GM12878 (cell line): ENCODE measurements around the gene AKAP5. TPM values are rescaled to one million over a fixed set of nuclear protein-coding genes. Genes with fewer than 3 reads are reported as not detected.

Experiments used
- ATAC-seq: fragments of 200-7000 bp; cut with Tn5 transposase; 3 replicates; pipeline ENCODE4 v1.9.1; 2020; ENCODE audit warnings: mild to moderate bottlenecking, moderate library complexity
- BruUV-seq: library from RNA; stranded (reverse); fragments of 400-500 nt; replicated peaks from 2 replicates; lab custom pipeline; 2021; lab: Mats Ljungman, UMichigan
- CTCF ChIA-PET: fragments of 300-600 bp; sonication (Branson Sonifier 250); formaldehyde crosslinking; extraction: SDS; loops from one replicate; lab custom pipeline; 2021; ENCODE audit warnings: inconsistent platforms; lab: Yijun Ruan, JAX
- POLR2A ChIA-PET: fragments of 350-600 bp; formaldehyde crosslinking; extraction: SDS; loops from one replicate; lab custom pipeline; 2021; ENCODE audit warnings: inconsistent platforms; lab: Charles Lee
- RAD21 ChIA-PET: fragments of 300-600 bp; sonication (Branson Sonifier 250); formaldehyde crosslinking; loops from one replicate; lab custom pipeline; 2023; ENCODE audit warnings: antibody characterized with exemption; ENCODE audit not compliant: unreplicated experiment; lab: Charles Lee
- SMC1A ChIA-PET: fragments of 300-600 bp; sonication (Branson Sonifier 250); formaldehyde crosslinking; loops from one replicate; lab custom pipeline; 2023; ENCODE audit not compliant: unreplicated experiment, uncharacterized antibody; lab: Charles Lee
- DNase-seq: peaks from one replicate; pipeline ENCODE4 v3.0.0-alpha.2; 2011; ENCODE audit warnings: low read depth, low spot score
- FAIRE-seq: peaks from 3 replicates; lab custom pipeline; 2011; peaks lifted over from hg19 to GRCh38; lab: Jason Lieb, UNC
- H2AFZ ChIP-seq: 2 replicates; pipeline ENCODE4 v1.6.0; 2011; ENCODE audit warnings: low read depth, low read length, control low read depth; ENCODE audit not compliant: control insufficient read depth
- H3K27ac ChIP-seq: 2 replicates; pipeline ENCODE4 v1.5.1; 2011; ENCODE audit warnings: control low read depth; ENCODE audit not compliant: control insufficient read depth, insufficient read depth
- H3K27me3 ChIP-seq, 2 experiments: replicated peaks in 1 of 2; 2 replicates each; pipeline versions ENCODE4 v1.6.0 to v1.6.1; 2011; ENCODE audit warnings: low read length in 1 of 2; ENCODE audit not compliant: control insufficient read depth in 2 of 2, insufficient read depth in 2 of 2
- H3K36me3 ChIP-seq, 2 experiments: 2 replicates each; pipeline ENCODE4 v1.5.1; 2011; ENCODE audit warnings: low read length in 1 of 2; ENCODE audit not compliant: control insufficient read depth in 2 of 2, insufficient read depth in 2 of 2
- H3K4me1 ChIP-seq: 2 replicates; pipeline ENCODE4 v1.6.1; 2011; ENCODE audit warnings: mild to moderate bottlenecking, low read length, moderate library complexity, mixed read lengths; ENCODE audit not compliant: control insufficient read depth, insufficient read depth
- H3K4me2 ChIP-seq: 2 replicates; pipeline ENCODE4 v1.6.0; 2011; ENCODE audit warnings: control low read depth; ENCODE audit not compliant: control insufficient read depth, insufficient read depth
- H3K4me3 ChIP-seq: fragments of 200-600 bp; sonication (generic); 2 replicates; pipeline ENCODE4 v1.5.1; 2016
- H3K79me2 ChIP-seq: 2 replicates; pipeline ENCODE4 v1.6.0; 2011; ENCODE audit warnings: low read length; ENCODE audit not compliant: control insufficient read depth, insufficient read depth
- H3K9ac ChIP-seq: 2 replicates; pipeline ENCODE4 v1.8.0; 2011; ENCODE audit warnings: low read length, control low read depth, mixed read lengths; ENCODE audit not compliant: control insufficient read depth, insufficient read depth
- H3K9me3 ChIP-seq: replicated peaks from 3 replicates; pipeline ENCODE4 v1.5.1; 2011; ENCODE audit warnings: mild to moderate bottlenecking, low read length; ENCODE audit not compliant: control insufficient read depth, insufficient read depth
- H4K20me1 ChIP-seq: 2 replicates; pipeline ENCODE4 v1.6.0; 2011; ENCODE audit not compliant: control insufficient read depth, insufficient read depth
- CBX3 ChIP-seq: fragments of 200-600 bp; sonication (generic); IDR thresholded peaks from 2 replicates; pipeline ENCODE4 v1.6.1; 2016; ENCODE audit warnings: low read depth, borderline replicate concordance
- FOS ChIP-seq: IDR thresholded peaks from 3 replicates; pipeline ENCODE4 v1.6.1; 2011; ENCODE audit warnings: borderline replicate concordance; ENCODE audit not compliant: insufficient read length; ENCODE audit errors: extremely low read depth
- HCFC1 ChIP-seq: fragments of 150-350 bp; IDR thresholded peaks from 2 replicates; pipeline ENCODE4 v1.6.1; 2014; ENCODE audit warnings: low read length
- IRF4 ChIP-seq: IDR thresholded peaks from 2 replicates; pipeline ENCODE4 v1.6.1; 2011; ENCODE audit warnings: low read depth, low read length
- JUND ChIP-seq: IDR thresholded peaks from 2 replicates; pipeline ENCODE4 v1.6.1; 2012; ENCODE audit warnings: low read depth, mild to moderate bottlenecking, low read length, improper control_type of control experiment, moderate library complexity
- KDM1A ChIP-seq: fragments of 200-600 bp; sonication (generic); IDR thresholded peaks from 2 replicates; pipeline ENCODE4 v1.6.1; 2016; ENCODE audit warnings: borderline replicate concordance
- LARP7 ChIP-seq: fragments of 450-650 bp; IDR thresholded peaks from 2 replicates; pipeline ENCODE4 v1.6.1; 2017; ENCODE audit warnings: mild to moderate bottlenecking
- NR2C2 ChIP-seq: IDR thresholded peaks from 2 replicates; pipeline ENCODE4 v1.6.1; 2011; ENCODE audit warnings: borderline replicate concordance, low read depth; ENCODE audit not compliant: control insufficient read depth, insufficient read length
- RBBP5 ChIP-seq: fragments of 200-600 bp; sonication (generic); conservative IDR thresholded peaks from 2 replicates; pipeline ENCODE4 v1.6.1; 2016
- RUNX3 ChIP-seq: IDR thresholded peaks from 2 replicates; pipeline ENCODE4 v1.6.1; 2012; ENCODE audit warnings: low read length, inconsistent platforms
- SMAD1 ChIP-seq: fragments of 450-650 bp; IDR thresholded peaks from 2 replicates; pipeline ENCODE4 v1.6.1; 2018; ENCODE audit warnings: mild to moderate bottlenecking, low read depth; ENCODE audit not compliant: partially characterized antibody
- WRNIP1 ChIP-seq: IDR thresholded peaks from 2 replicates; pipeline ENCODE4 v1.6.1; 2011; ENCODE audit warnings: low read depth, low read length, improper control_type of control experiment, borderline replicate concordance
- ZBED1 ChIP-seq: IDR thresholded peaks from 2 replicates; pipeline ENCODE4 v1.6.1; 2016; ENCODE audit warnings: borderline replicate concordance
- WGBS: methylation state at CpG from one replicate; pipeline ENCODE4 v1.1.6; 2016; ENCODE audit warnings: low lambda C conversion rate; ENCODE audit not compliant: insufficient replicate concordance, insufficient coverage; ENCODE audit errors: missing lambda C conversion rate; 5-methylcytosine and 5-hydroxymethylcytosine counted together
- in situ Hi-C: fragments of 300-500 bp; cut with MboI; formaldehyde crosslinking; loops from 9 replicates; pipeline ENCODE4 v1.14.3; 2018; ENCODE audit warnings: mixed read lengths
- intact Hi-C: fragments of 100-400 bp; cut with micrococcal nuclease; formaldehyde crosslinking; loops from one replicate; pipeline ENCODE4 v1.14.2; 2022; ENCODE audit not compliant: unreplicated experiment
- polyA plus RNA-seq, 11 experiments: library from polyadenylated mRNA; depleted of rRNA in 4 of 11; unstranded in 6 of 11; stranded (reverse) in 5 of 11; fragments of >200 nt; fragmentation: Nextera tagmentation in 4 of 11; fragmentation: Illumina TruSeq in 1 of 11; extraction: Ambion mirVana in 4 of 11; extraction: Trizol in 1 of 11; gene quantifications; 1 replicate in 1 of 11; 2 replicates in 10 of 11; pipeline versions ENCODE4 v1.2.1 to v1.2.3, GENCODE V29; 2011 to 2016; ENCODE audit warnings: inconsistent platforms in 2 of 11, missing spikeins in 2 of 11, low read depth in 1 of 11
- total RNA-seq, 4 experiments: library from RNA; depleted of rRNA in 3 of 4; stranded (reverse); fragments of >200 nt in 3 of 4; fragmentation: Illumina TruSeq in 1 of 4; extraction: Trizol in 1 of 4; gene quantifications; 2 replicates each; pipeline versions ENCODE4 v1.2.1 to v1.2.3, GENCODE V29; 2013 to 2021
- TF ChIP-seq, protein P1 (sequence below): IDR thresholded peaks from 2 replicates; pipeline ENCODE4 v1.6.1; 2012; ENCODE audit warnings: improper control_type of control experiment, low read depth, low read length; ENCODE audit not compliant: insufficient replicate concordance
- TF ChIP-seq, protein P2 (sequence below): fragments of 450-650 bp; IDR thresholded peaks from 2 replicates; pipeline ENCODE4 v1.6.1; 2017; ENCODE audit warnings: mild to moderate bottlenecking
- TF ChIP-seq, protein P3 (sequence below): fragments of 450-650 bp; IDR thresholded peaks from 2 replicates; pipeline ENCODE4 v1.6.1; 2017; ENCODE audit warnings: low read depth, mild to moderate bottlenecking, moderate library complexity

Gene AKAP5
- total and polyA plus RNA-seq, 10 of the 15 experiments (the other 5 are each of a cell fraction or from before 2014, with no cell fraction given), result 0.45 to 5.1 (median 1.7) TPM

DNA sequence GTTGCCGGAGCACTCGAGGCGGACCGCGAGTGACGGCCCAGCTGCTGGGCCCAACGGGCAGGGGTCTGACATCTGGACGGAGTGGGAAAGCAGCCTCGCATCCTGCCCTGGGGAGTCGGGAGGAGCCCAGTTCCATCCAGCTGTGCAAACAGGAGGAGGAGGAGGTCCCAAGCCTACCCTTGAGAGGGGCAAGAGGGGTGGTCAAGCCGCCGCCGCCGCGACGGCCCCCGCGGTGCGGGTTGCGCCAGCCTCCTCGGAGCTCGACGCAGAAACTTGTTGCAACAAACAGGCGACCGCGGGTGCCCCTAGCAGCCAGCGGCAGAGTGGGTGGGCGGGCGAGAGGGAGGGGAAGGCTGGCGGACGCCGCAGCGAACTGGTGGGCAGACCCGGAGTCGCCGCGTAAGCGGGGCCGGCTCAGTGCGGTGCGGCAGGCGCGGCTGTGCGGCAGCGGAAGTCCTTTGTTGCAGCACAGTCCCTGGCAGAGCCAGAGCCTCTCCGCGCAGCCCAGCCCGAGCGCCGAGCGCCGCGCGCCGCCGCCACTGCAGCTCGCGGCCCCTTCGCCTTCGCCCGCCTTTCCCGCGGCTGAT is 39.1 kb downstream of the AKAP5 start, which contains the start of gene ZBTB1:
ZBTB1 (plus strand) TSS at position 461 of the 587 bp plus-strand sequence. CDS start 16,735 bp downstream, outside the sequence.
- FAIRE-seq (no peak), DNase-seq (no peak), ATAC-seq (peak; percentile 53)
- Histone ChIP-seq H3K4me1 (peaks cover 12% of the 10 kb centered on the region), H4K20me1 (no peaks in the 10 kb centered on the region), H3K36me3 (no peaks in the 10 kb centered on the region), H3K79me2 (peaks cover 97% of the 10 kb centered on the region), H3K4me2 (peak within 1 kb of the TSS; percentile 64), H3K27ac (peak within 1 kb of the TSS; percentile 98), H3K9ac (peak within 1 kb of the TSS; percentile 97), H3K9me3 (no peaks in the 10 kb centered on the region), H3K27me3 (no peaks in the 10 kb centered on the region), H3K4me3 (peak within 1 kb of the TSS; percentile 91), H2AFZ (peak within 1 kb of the TSS; percentile 20)
- RAD21 ChIA-PET, result interaction anchor here (0.9 to 1.5 kb wide), 3 partner anchors 10 to 160 kb away, joined by 3 to 6 read pairs (median 4); no protein-coding TSS in a partner anchor
- SMC1A ChIA-PET, result no interaction called here
- intact Hi-C loops (loop anchor here (2.0 kb wide), 2 partner anchors 36 to 116 kb away; partner anchors contain the start of genes HSPA2 and MTHFD1), in situ Hi-C loops (no loop called here)
- CTCF ChIA-PET, result no interaction called here
- POLR2A ChIA-PET, result interaction anchor here (1.0 to 2.3 kb wide), 5 partner anchors 14 to 269 kb away, joined by 3 to 14 read pairs (median 6); partner anchors contain the start of gene MTHFD1
- BruUV-seq, result no TSS peak
- WGBS, result 1% methylated on average over 32 of the region's 63 CpGs
- TF ChIP-seq CBX3 (no peak), IRF4 (no peak), RBBP5 (no peak), HCFC1 (no peak), LARP7 (peak; percentile 57), ZBED1 (no peak), SMAD1 (no peak), WRNIP1 (0 out of 2 replicates have a peak, but pooled peaks have one; percentile 52), NR2C2 (no peak), FOS (no peak), JUND (no peak), RUNX3 (peak; percentile 56; the same call in 1 of the 2 replicates), KDM1A (no peak)
- TF ChIP-seq, protein P1, sequence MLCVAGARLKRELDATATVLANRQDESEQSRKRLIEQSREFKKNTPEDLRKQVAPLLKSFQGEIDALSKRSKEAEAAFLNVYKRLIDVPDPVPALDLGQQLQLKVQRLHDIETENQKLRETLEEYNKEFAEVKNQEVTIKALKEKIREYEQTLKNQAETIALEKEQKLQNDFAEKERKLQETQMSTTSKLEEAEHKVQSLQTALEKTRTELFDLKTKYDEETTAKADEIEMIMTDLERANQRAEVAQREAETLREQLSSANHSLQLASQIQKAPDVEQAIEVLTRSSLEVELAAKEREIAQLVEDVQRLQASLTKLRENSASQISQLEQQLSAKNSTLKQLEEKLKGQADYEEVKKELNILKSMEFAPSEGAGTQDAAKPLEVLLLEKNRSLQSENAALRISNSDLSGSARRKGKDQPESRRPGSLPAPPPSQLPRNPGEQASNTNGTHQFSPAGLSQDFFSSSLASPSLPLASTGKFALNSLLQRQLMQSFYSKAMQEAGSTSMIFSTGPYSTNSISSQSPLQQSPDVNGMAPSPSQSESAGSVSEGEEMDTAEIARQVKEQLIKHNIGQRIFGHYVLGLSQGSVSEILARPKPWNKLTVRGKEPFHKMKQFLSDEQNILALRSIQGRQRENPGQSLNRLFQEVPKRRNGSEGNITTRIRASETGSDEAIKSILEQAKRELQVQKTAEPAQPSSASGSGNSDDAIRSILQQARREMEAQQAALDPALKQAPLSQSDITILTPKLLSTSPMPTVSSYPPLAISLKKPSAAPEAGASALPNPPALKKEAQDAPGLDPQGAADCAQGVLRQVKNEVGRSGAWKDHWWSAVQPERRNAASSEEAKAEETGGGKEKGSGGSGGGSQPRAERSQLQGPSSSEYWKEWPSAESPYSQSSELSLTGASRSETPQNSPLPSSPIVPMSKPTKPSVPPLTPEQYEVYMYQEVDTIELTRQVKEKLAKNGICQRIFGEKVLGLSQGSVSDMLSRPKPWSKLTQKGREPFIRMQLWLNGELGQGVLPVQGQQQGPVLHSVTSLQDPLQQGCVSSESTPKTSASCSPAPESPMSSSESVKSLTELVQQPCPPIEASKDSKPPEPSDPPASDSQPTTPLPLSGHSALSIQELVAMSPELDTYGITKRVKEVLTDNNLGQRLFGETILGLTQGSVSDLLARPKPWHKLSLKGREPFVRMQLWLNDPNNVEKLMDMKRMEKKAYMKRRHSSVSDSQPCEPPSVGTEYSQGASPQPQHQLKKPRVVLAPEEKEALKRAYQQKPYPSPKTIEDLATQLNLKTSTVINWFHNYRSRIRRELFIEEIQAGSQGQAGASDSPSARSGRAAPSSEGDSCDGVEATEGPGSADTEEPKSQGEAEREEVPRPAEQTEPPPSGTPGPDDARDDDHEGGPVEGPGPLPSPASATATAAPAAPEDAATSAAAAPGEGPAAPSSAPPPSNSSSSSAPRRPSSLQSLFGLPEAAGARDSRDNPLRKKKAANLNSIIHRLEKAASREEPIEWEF, result no peak
- TF ChIP-seq, protein P2, sequence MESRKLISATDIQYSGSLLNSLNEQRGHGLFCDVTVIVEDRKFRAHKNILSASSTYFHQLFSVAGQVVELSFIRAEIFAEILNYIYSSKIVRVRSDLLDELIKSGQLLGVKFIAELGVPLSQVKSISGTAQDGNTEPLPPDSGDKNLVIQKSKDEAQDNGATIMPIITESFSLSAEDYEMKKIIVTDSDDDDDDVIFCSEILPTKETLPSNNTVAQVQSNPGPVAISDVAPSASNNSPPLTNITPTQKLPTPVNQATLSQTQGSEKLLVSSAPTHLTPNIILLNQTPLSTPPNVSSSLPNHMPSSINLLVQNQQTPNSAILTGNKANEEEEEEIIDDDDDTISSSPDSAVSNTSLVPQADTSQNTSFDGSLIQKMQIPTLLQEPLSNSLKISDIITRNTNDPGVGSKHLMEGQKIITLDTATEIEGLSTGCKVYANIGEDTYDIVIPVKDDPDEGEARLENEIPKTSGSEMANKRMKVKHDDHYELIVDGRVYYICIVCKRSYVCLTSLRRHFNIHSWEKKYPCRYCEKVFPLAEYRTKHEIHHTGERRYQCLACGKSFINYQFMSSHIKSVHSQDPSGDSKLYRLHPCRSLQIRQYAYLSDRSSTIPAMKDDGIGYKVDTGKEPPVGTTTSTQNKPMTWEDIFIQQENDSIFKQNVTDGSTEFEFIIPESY, result no peak
- TF ChIP-seq, protein P3, sequence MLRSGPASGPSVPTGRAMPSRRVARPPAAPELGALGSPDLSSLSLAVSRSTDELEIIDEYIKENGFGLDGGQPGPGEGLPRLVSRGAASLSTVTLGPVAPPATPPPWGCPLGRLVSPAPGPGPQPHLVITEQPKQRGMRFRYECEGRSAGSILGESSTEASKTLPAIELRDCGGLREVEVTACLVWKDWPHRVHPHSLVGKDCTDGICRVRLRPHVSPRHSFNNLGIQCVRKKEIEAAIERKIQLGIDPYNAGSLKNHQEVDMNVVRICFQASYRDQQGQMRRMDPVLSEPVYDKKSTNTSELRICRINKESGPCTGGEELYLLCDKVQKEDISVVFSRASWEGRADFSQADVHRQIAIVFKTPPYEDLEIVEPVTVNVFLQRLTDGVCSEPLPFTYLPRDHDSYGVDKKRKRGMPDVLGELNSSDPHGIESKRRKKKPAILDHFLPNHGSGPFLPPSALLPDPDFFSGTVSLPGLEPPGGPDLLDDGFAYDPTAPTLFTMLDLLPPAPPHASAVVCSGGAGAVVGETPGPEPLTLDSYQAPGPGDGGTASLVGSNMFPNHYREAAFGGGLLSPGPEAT, result no peak; the same call in 1 of the 2 replicates
